Upper lobe of left lung (tissue), 6 donors: Measurements from ENCODE around the gene SEMA4D. TPM values are rescaled to one million over a fixed set of nuclear protein-coding genes. Genes with fewer than 3 reads are reported as not detected.

Experiments
- ATAC-seq, 2 donors: fragments of 200-7000 bp; cut with Tn5 transposase; one replicate each; pipeline ENCODE4 v1.9.1; 2022; ENCODE audit warnings: mild to moderate bottlenecking in 2 of 2, moderate library complexity in 2 of 2; ENCODE audit not compliant: low FRiP score in 2 of 2
- DNase-seq, 2 donors: peaks; one replicate each; pipeline ENCODE4 v3.0.0-alpha.2; 2019 to 2020
- H3K27ac ChIP-seq, 4 donors: fragments of 200-600 bp; sonication (generic); one replicate each; pipeline ENCODE4 v1.5.1; 2016 to 2019
- H3K27me3 ChIP-seq, 4 donors: fragments of 200-600 bp; sonication (generic); one replicate each; pipeline ENCODE4 v1.5.1; 2017 to 2019
- H3K36me3 ChIP-seq, 4 donors: fragments of 200-600 bp; sonication (generic); one replicate each; pipeline ENCODE4 v1.5.1; 2016 to 2019
- H3K4me1 ChIP-seq, 4 donors: fragments of 200-600 bp; sonication (generic); one replicate each; pipeline ENCODE4 v1.5.1; 2018 to 2019
- H3K4me3 ChIP-seq, 4 donors: fragments of 200-600 bp; sonication (generic); one replicate each; pipeline ENCODE4 v1.5.1; 2017 to 2019; ENCODE audit warnings: mild to moderate bottlenecking in 2 of 4, moderate library complexity in 1 of 4
- H3K9me3 ChIP-seq, 4 donors: fragments of 200-600 bp; sonication (generic); one replicate each; pipeline ENCODE4 v1.5.1; 2018 to 2019
- CTCF ChIP-seq, 6 experiments: fragments of 450-650 bp in 4 of 6; fragments of 200-600 bp in 2 of 6; sonication (generic) in 2 of 6; IDR thresholded peaks; one replicate each; pipeline ENCODE4 v1.5.1; 2016 to 2019; ENCODE audit warnings: antibody characterized with exemption in 6 of 6
- EP300 ChIP-seq, 4 donors: sonication (generic); formaldehyde crosslinking; IDR thresholded peaks; one replicate each; pipeline ENCODE4 v1.5.1; 2017; ENCODE audit warnings: antibody characterized with exemption in 4 of 4, control low read depth in 2 of 4
- POLR2A ChIP-seq, 4 donors: fragments of 450-650 bp; IDR thresholded peaks; one replicate each; pipeline ENCODE4 v1.5.1; 2016 to 2017; ENCODE audit warnings: antibody characterized with exemption in 4 of 4, mild to moderate bottlenecking in 2 of 4
- POLR2AphosphoS5 ChIP-seq, 2 donors: sonication (generic); formaldehyde crosslinking; IDR thresholded peaks; one replicate each; pipeline ENCODE4 v1.5.1; 2017; ENCODE audit warnings: antibody characterized with exemption in 2 of 2
- WGBS, 2 donors: methylation state at CpG; one replicate each; pipeline ENCODE4 v1.1.5; 2017 to 2018; 5-methylcytosine and 5-hydroxymethylcytosine counted together
- total RNA-seq, 6 donors: library from RNA; depleted of rRNA in 4 of 6; stranded (reverse); fragments of >200 nt in 4 of 6; gene quantifications; one replicate each; pipeline versions ENCODE4 v1.1.0 to v1.2.1, GENCODE V29; 2016 to 2021
- donor health status: DM: no; HTN: no; CAD: no; lungs with moderate emphysema.
- donor health status: DM: no; HTN: yes; CAD: no; lungs with severe emphysema.

Gene SEMA4D
- total RNA-seq, 6 donors from 2014 or later: 24.6 to 61.3 (median 41.8) TPM

DNA sequence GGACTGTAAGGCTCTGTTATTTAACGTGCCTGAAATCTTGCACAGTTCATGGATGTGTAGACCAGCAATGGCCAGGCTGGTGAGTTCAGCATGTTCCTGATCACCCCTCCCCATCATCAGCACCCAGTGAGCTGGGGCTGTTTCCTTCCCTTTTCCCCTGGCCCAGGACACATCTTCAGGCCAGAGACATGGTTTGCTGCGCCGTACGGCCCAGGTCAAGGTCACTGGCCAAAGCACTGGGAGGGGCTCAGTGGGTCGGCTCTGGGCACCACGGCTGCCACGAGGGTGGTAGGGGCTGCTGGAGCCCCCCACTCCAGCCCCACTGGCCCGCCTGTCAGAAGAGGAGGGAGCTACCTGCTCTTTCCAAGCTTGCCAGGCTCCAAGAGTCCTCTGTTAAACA is 55.9 kb downstream of the SEMA4D start:
- Histone ChIP-seq H3K36me3 (no peaks in the 10 kb centered on the region), H3K27ac (peak overlapping the region in 2 of 4 donors; percentile 77 to 86), H3K9me3 (no peaks in the 10 kb centered on the region), H3K27me3 (no peaks in the 10 kb centered on the region), H3K4me3 (no peak overlapping the region), H3K4me1 (peaks cover 13 to 55% (median 48%) of the 10 kb centered on the region in 4 donors)
- TF ChIP-seq POLR2A (IDR thresholded peaks at IDR 0.05) (no peak), EP300 (IDR thresholded peaks at IDR 0.05) (no peak), CTCF (IDR thresholded peaks at IDR 0.05) (no peak), POLR2AphosphoS5 (IDR thresholded peaks at IDR 0.05) (no peak)
- DNase-seq (peak in 1 of 2 donors; percentile 56), ATAC-seq (no peak)
- 68 to 85% methylated on average over 6 to 8 of the region's 8 CpGs for WGBS, 2 donors

DNA sequence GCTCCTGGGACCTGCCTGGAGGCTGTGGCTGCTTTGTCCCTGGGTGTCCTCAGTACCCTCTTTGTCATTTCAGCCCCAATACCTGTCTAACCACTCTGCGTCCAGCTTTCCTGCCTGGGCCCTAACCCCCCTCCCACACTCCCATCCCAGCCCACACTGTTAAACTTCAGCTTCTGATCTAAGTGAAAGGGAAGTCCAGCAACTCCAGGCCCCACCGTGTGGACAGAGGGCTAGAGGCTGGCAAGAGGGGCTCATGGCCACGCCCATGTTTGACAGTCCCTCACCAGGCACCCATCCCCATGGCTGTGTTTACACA is 56.3 kb downstream of the SEMA4D start:
- Histone ChIP-seq H3K36me3 (no peaks in the 10 kb centered on the region), H3K27ac (peak overlapping the region in 3 of 4 donors; percentile 77 to 86 (median 77)), H3K27me3 (no peaks in the 10 kb centered on the region), H3K4me3 (no peak overlapping the region), H3K4me1 (peaks cover 16 to 58% (median 52%) of the 10 kb centered on the region in 4 donors), H3K9me3 (no peaks in the 10 kb centered on the region)
- 54 to 66% methylated on average over 3 of the region's 3 CpGs for WGBS, 2 donors
- ATAC-seq (no peak), DNase-seq (no peak)
- TF ChIP-seq CTCF (IDR thresholded peaks at IDR 0.05) (no peak), EP300 (IDR thresholded peaks at IDR 0.05) (no peak), POLR2AphosphoS5 (IDR thresholded peaks at IDR 0.05) (no peak), POLR2A (IDR thresholded peaks at IDR 0.05) (no peak)

- H3K4me3 ChIP-seq: no peak overlapping the region
- no peaks in the 10 kb centered on the region for H3K36me3 ChIP-seq
- peaks cover 18 to 63% (median 57%) of the 10 kb centered on the region in 4 donors for H3K4me1 ChIP-seq
- H3K27me3 ChIP-seq: no peaks in the 10 kb centered on the region
- no peaks in the 10 kb centered on the region for H3K9me3 ChIP-seq
- H3K27ac ChIP-seq: peak overlapping the region; percentile 67 to 86 (median 77)
- DNase-seq (peak; percentile 70 to 82), ATAC-seq (peak; percentile 18 to 71)
- TF ChIP-seq POLR2A (IDR thresholded peaks at IDR 0.05) (no peak), CTCF (IDR thresholded peaks at IDR 0.05) (no peak), EP300 (IDR thresholded peaks at IDR 0.05) (no peak), POLR2AphosphoS5 (IDR thresholded peaks at IDR 0.05) (no peak)
- 41 to 79% methylated on average over 12 to 16 of the region's 16 CpGs for WGBS, 2 donors
Observed at GRCh38 chr9:89440951-89441654, 56.8 kb downstream of the SEMA4D start.

GRCh38 chr9:89440548-89440947 is 57.4 kb downstream of the SEMA4D start:
- TF ChIP-seq POLR2A (IDR thresholded peaks at IDR 0.05): peak in 1 of 4 donors; percentile 56
- TF ChIP-seq POLR2AphosphoS5 (IDR thresholded peaks at IDR 0.05): peak; percentile 77 to 80
- TF ChIP-seq CTCF (IDR thresholded peaks at IDR 0.05): no peak
- TF ChIP-seq EP300 (IDR thresholded peaks at IDR 0.05): peak in 2 of 4 donors; percentile 89 to 95
- Histone ChIP-seq H3K36me3 (no peaks in the 10 kb centered on the region), H3K27me3 (no peaks in the 10 kb centered on the region), H3K4me3 (no peak overlapping the region), H3K9me3 (no peaks in the 10 kb centered on the region), H3K4me1 (peaks cover 18 to 69% (median 62%) of the 10 kb centered on the region in 4 donors), H3K27ac (peak overlapping the region; percentile 67 to 86 (median 77))
- DNase-seq (peak in 1 of 2 donors; percentile 93), ATAC-seq (peak; percentile 68 to 88)
- WGBS, 2 donors: 45 to 71% methylated on average over 1 to 7 of the region's 7 CpGs

DNA sequence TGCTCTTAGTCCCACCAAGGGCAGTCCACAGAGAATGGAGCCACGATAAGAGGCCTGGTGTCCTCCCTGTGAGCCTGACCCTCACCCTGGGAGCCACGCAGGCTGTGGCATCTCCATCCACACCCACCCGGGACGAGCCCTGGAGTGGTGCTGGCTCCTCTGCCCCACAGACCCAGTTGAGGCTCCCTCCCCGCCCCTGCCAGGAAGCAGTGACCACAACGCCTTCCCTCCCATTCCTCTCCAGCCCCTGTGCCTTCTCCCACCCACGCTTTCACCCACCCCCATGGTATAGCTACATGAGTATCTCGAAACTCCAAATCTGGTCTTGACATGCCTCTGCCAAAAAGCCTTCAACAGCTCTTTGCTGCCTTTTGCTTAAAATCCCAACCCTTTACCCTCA is 57.9 kb downstream of the SEMA4D start:
- TF ChIP-seq CTCF (IDR thresholded peaks at IDR 0.05) (no peak), POLR2A (IDR thresholded peaks at IDR 0.05) (no peak)
- DNase-seq (no peak), ATAC-seq (no peak)
- H3K4me1 ChIP-seq: peaks cover 18 to 74% (median 66%) of the 10 kb centered on the region in 4 donors
- peak overlapping the region; percentile 67 to 86 (median 77) for H3K27ac ChIP-seq
- no peaks in the 10 kb centered on the region for H3K36me3 ChIP-seq
- H3K4me3 ChIP-seq: no peak overlapping the region
- H3K27me3 ChIP-seq: no peaks in the 10 kb centered on the region
- no peaks in the 10 kb centered on the region for H3K9me3 ChIP-seq
- whole genome bisulfite sequencing, 2 donors: 53 to 72% methylated on average over 4 to 7 of the region's 8 CpGs
